GM12891 (cell line): ENCODE measurements around the gene EIF2A.

Source experiments
- POLR2A ChIP-seq: IDR thresholded peaks from 2 replicates; pipeline ENCODE4 v1.6.1; 2011; ENCODE audit warnings: low read depth, low read length, control low read depth
- POLR2AphosphoS5 ChIP-seq: IDR thresholded peaks from 2 replicates; pipeline ENCODE4 v1.6.1; 2011; ENCODE audit warnings: low read depth, low read length, control low read depth
- SPI1 ChIP-seq: IDR thresholded peaks from 2 replicates; pipeline ENCODE4 v1.6.1; 2011; ENCODE audit warnings: low read depth, low read length, control low read depth
- TAF1 ChIP-seq: IDR thresholded peaks from 2 replicates; pipeline ENCODE4 v1.6.1; 2011; ENCODE audit warnings: low read depth, low read length, control low read depth

GRCh38 chr3:150556792-150557191 lies 10.2 kb downstream of the EIF2A start:
- TF ChIP-seq SPI1 (no peak), POLR2AphosphoS5 (no peak), POLR2A (no peak), TAF1 (no peak)
